Putamen (tissue), 1 donor: Measurements from ENCODE around the gene XPO6.

Experiments used
- DNase-seq: peaks from one replicate; pipeline ENCODE4 v3.0.0-alpha.2; 2016; ENCODE audit warnings: low spot score

Gene XPO6

DNA sequence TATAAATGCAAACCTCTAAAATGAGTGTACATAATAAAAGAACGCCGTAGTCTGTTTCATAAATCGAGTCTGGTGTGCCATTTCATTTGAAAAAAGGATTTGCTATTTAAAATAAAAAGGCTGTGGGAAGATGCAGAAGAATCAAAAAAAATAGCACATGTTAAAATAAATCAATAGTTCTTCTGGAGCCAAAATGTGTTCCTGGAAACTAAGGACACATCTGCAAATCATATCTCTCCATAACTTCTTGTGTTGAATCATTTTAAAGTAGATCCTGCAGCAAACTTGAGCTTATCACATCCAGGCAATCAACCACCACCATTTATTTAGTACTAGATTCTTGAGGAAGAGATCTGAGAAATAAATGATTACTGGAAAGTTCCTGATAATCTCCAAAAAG, 29.0 kb downstream of the XPO6 start:
- no peak for DNase-seq

DNA sequence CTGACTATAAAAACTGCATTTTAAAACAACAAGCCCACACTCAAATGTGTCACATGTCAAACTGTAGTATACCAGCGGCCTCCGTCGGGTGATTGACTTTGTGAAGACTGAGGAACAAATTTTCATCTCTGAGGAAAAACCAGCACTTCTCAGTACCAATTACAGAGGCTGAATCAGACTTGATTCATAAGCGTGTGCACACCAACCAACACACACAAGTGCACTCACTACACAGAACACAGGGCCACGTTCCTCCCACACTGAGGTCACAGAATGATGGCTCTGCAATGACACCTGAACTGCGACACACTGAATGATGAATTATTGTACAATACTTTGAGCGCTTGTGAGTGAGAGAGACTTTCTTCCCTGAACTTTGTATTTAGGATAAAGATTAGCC, 29.6 kb downstream of the XPO6 start:
- DNase-seq, result peak; percentile 33

DNA sequence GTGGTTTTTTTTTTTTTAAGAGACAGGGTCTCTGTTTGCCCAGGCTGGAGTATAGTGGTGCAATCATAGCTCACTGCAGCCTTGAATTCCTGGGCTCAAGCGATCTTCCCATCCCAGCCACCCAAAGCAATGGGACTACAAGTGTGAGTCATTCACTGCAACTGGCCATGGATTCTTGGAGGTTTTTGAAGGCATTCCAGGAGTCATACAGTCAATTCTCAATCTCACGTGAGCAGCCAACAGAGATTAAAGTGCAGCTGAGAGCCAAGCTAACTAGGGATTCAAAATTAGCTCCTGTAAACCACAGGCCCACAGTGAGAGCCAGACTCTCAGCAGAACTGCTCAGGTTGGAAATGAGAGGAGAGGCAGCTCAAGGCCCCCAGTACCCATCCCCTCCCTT, 30.2 kb downstream of the XPO6 start:
- DNase-seq, result no peak

DNA sequence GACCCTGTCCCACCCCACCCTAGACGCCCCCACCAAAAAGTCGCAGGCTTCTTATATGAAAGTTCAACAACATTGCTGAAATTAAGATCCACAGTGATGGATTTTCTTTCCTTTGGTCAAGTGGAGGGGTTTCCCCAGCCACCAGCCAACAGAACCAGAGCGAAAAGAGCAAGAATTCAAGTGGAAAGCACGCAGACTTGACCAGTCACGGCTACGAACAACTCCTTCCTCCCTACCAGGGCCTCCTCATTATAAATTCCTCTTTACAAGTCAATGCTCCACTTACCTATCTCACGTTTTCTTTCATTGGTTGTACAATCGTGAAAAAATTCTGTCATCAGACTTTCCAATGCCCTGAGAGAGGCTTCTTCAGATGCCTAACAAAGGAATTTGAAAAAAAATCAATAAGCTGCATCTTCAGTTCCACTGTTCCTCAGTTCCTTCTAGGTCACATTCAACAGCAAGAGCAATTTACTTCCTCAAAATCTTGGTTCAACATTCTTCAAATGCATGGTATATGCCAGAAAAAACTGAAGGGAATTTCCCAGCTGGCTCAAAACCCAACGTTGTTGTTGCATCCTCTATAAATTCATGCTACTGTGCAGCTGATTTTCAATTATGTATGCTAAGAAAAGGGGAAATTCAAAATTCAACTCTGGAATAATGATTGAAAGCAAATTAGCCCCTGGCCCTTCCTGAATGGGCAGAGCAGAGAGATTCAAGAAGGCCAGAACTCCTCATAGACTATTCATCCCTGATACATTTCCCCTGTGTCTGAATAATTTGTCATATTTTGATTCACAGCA, 30.9 kb downstream of the XPO6 start:
- no peak for DNase-seq

DNA sequence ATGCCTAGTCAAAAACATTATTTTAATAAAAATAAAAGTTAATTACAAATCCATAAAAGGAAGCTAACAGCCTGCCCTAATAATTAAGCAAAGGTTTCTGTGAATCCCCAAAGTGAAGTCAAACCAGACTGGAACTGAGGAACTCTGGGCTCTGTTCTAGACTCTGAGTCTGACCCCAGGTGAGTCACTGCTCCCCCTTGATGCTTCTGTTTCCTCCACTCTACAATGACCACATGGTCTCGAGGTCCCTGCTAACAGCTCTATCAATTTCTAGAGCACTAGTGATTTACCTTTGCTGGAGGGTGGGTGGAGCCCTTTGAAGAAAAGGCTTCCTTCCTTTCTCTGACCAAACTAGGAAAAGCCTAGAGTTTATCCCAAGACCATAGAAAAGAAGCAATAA, 32.4 kb downstream of the XPO6 start:
- DNase-seq, result no peak

DNA sequence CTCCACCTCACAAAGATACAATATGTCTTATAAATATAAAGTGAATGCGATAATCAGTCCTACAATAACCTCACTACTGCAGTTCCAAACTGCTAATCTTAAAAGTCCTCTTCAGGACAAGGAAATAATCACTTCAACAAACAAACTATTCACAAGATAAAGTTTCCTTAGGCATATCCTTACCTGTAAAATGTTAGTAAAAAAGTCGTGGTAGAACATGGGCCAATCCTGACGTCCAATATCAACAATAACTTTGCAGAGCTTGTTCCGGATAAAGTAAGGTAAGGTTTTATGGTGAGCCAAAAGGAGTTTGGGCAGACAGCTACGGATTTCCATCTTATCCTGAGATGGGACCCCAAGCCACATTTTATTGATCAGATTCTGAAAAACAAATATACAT, 36.0 kb downstream of the XPO6 start:
- no peak for DNase-seq

DNA sequence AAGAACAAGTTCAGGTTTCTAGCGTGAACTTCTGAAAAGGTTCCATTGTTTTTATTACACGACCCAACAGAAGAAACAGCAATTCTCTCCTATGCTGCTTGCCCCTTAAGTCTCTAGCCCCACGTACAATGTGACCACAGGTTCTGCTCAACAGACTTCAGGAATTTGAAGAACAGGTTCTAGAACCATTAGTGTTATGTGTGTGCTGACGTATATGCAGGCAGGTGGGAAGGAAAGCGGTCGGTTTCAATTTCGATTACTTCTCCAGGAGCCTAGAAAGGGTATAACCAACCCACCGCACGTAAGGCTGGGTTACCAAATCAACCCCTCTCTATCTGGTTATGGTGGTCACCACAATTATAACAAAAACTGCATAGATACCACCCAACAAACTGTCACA, 39.4 kb downstream of the XPO6 start:
- no peak for DNase-seq

DNA sequence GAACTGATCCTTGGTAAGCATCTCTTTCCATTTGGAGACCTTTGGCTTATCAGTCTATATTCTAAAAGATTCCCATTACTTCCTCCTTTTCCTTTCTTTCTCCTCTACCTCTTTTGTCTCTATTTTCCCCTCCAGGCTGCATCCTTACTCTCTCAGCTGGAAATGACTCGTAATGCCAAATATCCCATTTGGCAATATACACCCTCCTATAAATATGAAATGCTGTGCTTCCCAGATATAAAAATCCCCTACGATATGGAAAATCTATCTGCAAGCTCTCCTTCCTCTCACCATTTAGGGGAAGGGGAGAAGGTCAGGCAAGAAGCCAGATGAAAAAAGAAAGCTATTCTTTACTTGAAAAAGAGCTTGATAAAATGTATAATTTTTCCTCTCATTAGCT, 39.9 kb downstream of the XPO6 start:
- no peak for DNase-seq

DNA sequence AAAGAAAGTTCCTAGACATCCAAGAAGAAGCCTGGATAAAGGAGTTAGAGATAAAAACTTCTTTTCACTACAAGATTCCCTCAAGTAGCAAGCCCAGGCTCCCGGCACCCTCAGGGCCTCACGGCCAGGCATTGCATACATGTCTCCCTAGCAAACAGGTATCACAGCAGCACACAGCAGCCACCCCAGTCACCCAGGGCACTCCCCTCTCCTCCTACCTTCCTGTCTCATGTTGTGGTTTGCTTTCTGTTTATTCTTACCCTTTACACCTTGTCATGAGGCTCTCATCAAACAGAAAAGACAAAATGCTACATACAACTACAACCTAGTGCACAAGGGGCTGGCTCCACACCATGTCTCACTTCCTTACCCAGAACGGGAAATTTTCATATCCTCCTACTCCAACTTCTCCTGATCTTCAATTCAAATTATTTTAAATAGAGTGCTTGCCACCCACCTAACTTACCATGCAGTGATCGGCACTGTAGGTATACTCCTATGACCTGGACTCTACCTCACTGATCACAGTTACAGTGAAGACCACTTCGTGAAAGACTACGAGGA, 42.7 kb downstream of the XPO6 start:
- peak; percentile 34 for DNase-seq

DNA sequence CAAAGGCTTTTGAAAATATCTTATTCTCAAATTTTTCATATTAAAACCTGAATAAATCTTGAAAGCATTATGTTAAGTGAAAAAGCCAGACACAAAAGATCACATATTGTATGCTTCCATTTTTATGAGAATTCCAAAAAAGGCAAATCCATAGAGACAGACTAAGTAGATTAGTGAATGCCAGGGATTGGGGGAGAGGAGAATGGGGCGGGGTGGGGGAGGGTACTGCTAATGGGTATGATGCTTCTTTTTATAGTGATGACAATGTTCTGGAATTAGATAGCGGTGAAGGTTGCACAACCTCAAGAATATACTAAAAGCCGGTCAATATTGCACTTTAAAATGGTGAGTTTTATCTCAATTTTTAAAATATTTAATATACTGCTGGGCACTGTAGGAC, 44.0 kb downstream of the XPO6 start:
- DNase-seq, result no peak

DNA sequence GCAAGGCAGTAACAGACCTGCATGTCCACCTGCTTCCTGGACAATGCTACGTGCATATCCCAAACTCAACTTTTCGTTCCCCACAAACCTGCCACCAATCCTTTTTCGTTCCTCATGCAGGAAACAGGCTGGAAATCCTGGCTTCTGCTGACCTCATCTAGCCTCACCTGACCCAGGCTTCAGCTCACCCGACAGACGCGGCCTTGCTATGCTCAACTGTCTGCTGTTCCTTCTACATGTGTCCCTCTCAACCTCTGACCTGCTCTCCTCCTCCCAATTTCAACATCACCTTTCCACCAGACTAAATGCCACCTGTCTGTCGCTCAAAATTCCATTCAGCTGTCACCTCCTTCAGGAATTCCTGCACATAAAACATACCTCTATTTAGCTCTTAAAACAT, 44.5 kb downstream of the XPO6 start:
- no peak for DNase-seq

DNA sequence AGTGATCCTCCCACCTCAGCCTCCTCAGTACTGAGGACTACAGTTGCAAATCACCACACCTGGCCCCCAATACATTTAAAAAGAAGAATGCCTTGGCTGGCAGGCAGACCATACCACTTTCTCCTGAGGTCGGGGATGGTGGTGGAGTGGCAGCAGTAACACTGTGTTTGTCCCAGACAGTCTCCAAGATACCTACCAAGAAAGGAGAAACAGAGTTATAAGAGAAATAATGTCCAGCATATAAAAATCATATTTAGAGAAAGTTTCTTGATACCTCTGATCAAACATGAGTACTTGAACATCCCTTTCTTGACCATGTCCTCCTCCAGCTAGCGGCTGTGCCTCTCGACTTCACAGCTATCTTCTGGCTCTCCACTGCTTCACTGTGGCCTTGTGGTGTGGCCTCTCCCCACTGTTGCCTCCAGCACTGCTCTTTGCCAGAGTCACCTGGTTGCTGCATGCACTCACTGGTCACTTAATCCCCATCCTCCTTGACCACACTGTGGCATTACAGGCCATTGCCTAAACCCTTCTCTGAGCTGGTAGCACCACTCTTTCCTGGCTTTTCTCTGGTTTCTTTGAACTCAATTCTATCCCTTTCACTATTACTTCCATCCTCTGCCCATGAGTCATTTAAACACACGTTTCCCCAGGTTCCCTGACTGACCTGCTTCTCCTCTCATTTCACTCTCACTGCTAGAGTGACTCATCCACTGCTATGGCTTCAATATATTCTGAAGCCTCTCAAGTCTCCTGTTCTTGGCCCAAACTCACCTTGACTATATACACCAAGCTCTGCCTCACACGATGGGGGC, 45.2 kb downstream of the XPO6 start:
- DNase-seq, result no peak

DNA sequence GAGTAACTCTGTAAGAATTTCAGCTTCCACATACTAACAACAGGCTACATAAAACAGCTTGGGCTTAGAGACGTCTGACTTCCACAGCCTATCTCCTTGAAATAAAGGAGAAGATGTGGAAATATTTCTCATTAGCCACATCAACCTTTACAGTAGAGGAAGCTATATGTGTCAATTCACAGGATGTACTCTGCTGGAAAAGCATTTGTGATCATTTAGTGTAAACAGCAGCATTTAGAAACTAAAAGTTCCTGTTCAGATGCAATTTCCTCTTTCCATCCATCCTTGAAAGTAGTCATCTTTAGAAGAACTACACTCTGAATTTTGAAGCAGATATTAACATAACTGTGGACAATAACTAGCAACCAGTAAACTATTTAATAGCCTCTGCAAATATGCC, 46.2 kb downstream of the XPO6 start:
- DNase-seq, result no peak

DNA sequence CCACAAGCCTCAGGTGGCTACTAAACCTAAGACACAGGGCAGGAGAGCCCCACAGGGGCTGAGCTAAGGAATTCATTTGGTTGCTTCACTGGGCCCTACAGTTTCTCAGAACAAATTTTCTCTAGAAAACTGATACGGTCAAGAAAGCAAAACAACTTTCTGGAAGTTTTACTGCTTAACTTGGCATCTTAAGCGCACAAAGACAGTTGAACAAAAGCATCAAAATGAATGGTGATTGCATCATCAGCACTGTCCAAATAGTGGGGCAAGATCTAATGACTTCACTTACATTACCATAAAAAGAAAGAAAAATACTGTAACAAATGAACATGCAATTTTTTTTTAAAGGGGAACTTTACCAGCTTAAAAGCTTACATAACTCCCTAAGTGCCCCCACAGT, 47.6 kb downstream of the XPO6 start:
- no peak for DNase-seq

DNA sequence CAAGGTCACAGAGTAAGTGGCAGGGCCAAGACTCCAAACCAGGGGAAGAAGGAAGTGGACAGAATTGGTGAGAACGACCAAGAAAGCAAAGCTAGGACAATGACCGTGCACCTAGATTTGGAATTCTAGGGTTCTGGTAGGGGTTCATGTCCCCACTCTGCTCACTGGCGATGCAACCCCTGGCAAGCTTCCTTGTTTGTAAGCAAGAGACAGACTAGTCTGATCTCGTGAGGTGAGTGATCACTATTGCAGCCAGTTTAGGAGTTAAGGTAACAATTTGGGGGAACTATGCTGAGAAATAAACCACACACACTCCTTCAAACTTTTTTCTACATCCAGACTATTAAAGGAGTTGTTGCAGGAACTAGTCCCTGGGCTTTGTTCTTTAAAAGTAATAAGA, 48.1 kb downstream of the XPO6 start:
- DNase-seq, result no peak

DNA sequence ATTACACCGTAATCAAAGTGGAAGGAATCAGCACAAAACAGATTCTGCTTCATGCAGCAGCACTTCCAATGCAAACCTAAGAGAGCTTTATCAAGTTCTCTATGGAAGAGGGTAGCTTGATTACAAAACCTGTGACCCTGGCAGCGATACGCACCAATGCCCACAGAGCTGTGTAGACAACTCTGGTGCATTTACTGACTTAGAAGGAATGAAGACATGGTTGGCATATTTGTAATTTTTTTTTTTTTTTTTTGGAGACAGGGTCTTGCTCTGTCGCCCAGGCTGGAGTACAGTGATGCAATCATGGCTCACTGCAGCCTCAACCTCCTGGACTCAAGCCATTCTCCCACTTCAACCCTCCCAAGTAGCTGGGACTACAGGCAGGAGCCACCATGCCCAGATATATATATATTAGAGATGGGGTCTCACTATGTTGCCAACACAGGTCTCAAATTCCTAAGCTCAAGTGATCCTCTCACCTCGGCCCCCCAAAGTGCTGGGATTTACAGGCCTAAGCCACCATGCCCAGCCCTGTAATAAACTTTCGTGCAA, 49.4 kb downstream of the XPO6 start:
- DNase-seq, result no peak

DNA sequence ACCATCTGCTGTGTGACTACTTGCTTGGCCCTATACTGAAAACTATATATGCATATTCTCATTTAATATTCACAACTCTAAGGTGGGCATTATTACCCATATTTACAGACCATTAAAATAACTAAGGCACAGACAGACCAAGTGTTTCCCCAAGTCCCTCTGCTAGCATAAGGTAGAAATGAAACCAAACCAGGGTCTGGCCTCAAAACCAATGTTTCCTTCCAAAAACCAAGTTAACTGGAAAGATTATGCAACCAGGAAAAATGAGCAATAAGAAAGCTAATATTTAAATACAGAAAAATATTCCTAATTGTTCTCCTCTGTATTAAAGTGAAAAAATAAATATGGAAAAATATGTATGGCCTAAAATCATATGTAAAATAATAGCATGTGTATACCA, 50.1 kb downstream of the XPO6 start:
- no peak for DNase-seq

DNA sequence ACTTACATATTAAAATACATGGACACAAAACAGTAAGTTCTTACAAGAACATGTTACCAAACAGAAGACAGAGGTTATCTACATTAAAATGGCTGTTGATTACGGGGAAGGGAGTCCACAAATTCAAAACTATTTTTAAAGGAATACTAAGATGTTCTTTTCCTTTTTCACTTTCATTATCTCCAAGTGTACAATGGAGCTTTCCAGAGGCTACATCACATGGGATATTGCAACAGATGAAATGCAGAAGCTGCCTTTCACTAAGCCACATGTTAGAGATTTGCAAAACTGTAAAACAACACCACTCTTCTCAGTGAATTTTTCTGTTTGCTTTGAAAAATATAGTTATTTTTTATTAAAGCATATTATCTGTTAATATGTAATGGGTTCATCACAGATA, 53.6 kb downstream of the XPO6 start:
- DNase-seq, result no peak

DNA sequence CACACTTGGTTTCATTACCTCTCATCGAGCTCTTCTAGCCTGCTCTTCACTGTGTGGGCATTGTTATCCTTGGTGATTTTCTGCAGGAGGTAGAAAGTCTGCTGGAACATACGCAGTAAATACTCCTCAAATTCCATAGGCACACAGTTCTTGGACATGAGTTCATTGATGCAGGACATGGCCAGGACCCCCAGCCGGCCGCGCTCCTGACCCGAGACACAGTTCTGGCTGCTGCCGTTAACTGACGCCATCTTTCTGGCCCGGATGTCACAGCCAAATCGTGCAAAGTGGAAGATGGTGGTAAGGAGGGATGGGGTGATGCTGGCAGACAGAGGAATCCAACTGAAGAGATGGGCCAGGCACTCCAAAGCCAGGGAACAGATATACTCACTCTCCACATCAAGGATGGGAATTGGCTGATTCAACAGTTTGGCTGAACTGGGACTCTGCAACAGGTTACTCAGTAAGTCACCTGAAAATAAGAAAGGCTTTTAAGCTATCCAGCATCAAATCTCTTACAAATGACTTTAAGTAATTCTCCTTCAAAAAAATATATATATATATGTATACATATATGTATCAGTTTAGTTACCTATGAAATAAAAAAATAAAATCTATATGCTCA, 55.6 kb downstream of the XPO6 start:
- DNase-seq, result no peak

DNA sequence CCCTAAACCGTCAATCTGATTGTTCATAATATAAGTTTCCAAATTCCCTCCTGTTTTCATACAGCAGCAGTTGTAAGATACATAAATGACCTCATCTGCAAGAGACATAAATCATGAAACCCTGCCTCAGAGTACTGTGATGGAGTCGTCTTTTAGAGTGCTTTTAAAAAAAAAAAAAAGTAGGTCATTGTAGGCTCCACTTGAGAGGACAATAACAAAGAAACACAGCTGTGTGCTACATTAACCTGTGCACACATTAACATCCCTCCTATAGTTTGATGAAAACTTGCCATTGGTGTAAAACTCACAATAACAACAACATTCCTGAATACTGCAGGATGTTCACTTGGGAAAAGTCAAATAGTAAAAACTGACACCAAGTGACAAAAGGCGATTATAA, 56.5 kb downstream of the XPO6 start:
- DNase-seq, result no peak

DNA sequence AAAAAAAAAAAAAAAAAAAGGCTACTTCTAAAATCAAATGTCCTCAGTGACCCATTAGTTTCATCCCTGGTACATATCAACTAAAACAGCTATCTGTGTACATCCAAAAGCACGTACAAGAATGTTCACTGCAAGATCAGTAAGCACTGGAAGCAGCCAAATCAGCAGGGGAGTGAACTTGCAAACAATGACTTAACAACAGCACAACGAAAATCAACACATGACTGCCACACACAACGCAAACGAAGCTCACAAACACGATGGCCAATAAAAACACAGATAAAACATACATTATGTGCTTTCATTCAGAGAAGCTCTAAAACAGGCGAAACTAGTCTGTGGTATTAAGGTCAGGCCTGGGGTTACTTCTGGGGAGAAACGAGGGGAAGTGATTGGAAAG, 60.6 kb downstream of the XPO6 start:
- no peak for DNase-seq
